Astrocyte of the spinal cord (primary cell): ENCODE results near the gene UBAP1.

Source experiments
- DNase-seq: peaks from one replicate; pipeline ENCODE4 v3.0.0; 2011; ENCODE audit warnings: low read depth, low spot score
- H3K4me3 ChIP-seq: 2 replicates; pipeline ENCODE4 v1.5.1; 2011; ENCODE audit warnings: low read depth, mild to moderate bottlenecking, low read length, moderate library complexity
- in situ Hi-C: cut with HindIII; loops from 2 replicates; pipeline ENCODE4 v1.10.0; 2017; ENCODE audit warnings: low sequenced_read_pairs
- TF ChIP-seq, protein P1 (sequence below): IDR thresholded peaks from 2 replicates; pipeline ENCODE4 v1.5.1; 2012; ENCODE audit warnings: low read depth, mild to moderate bottlenecking, low read length, inconsistent platforms

UBAP1 gene

DNA sequence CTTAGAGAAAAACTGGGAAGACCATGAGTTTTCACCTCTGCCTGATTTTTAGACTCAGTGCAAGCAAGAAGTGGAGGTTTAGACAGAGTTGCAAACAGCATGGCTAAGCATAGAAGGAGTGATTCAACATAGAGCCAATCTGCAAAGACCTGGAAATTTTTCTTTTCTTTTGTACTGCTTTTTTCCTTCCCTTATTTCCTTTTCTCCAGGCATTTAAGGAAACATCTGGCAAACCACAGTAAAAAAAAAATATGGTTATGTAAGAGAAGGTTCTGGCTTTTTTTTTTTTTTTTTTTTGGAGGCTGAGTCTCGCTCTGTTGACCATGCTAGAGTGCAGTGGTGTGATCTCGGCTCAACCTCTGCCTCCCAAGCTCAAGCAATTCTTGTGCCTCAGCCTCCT lies 35.7 kb upstream of the UBAP1 start:
- no peak for DNase-seq
- no peak overlapping the region for H3K4me3 ChIP-seq
- in situ Hi-C loops, result no loop called here
- TF ChIP-seq, protein P1, sequence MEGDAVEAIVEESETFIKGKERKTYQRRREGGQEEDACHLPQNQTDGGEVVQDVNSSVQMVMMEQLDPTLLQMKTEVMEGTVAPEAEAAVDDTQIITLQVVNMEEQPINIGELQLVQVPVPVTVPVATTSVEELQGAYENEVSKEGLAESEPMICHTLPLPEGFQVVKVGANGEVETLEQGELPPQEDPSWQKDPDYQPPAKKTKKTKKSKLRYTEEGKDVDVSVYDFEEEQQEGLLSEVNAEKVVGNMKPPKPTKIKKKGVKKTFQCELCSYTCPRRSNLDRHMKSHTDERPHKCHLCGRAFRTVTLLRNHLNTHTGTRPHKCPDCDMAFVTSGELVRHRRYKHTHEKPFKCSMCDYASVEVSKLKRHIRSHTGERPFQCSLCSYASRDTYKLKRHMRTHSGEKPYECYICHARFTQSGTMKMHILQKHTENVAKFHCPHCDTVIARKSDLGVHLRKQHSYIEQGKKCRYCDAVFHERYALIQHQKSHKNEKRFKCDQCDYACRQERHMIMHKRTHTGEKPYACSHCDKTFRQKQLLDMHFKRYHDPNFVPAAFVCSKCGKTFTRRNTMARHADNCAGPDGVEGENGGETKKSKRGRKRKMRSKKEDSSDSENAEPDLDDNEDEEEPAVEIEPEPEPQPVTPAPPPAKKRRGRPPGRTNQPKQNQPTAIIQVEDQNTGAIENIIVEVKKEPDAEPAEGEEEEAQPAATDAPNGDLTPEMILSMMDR, result no peak

DNA sequence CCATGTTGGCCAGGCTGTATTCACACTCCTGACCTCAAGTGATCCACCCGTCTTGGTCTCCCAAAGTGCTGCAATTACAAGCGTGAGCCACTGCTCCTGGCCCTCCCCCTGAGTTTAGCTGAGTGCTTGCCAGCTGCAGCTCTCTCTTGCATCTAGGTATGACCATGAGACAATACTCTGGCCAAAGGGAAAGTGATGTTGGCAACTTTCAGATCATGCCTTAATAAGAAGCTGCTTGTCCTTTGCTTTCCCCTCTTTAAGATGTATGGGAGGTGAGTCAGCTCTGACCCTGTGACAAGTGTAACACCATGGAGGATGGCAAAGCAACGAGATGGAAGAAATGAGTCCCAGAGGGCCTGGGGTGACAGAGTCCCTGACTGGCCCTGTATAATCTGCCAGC lies 33.7 kb upstream of the UBAP1 start:
- TF ChIP-seq, protein P1, result no peak
- in situ Hi-C loops, result no loop called here
- H3K4me3 ChIP-seq, result no peak overlapping the region
- no peak for DNase-seq

DNA sequence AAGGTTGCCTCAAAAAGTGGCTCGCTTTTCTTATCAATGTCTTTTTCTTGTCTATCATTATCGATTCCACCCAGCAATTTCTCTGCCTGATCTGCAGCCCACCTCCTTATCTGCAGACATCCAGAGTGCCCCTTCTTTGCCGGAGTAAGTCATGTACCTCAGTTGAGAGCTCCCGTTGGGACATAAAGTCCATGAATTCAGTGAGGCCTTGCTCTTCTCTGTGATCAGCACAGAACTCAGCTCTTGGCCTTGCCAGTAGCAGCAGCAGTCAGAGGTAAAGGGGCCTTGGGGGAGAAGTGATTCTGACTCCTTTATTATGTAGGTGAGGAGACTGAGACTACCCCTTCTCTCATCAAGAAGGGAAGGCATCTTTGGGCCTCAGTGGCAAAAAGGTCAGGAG lies 27.4 kb upstream of the UBAP1 start:
- no peak overlapping the region for H3K4me3 ChIP-seq
- no peak for DNase-seq
- in situ Hi-C loops, result no loop called here
- TF ChIP-seq, protein P1, result no peak

DNA sequence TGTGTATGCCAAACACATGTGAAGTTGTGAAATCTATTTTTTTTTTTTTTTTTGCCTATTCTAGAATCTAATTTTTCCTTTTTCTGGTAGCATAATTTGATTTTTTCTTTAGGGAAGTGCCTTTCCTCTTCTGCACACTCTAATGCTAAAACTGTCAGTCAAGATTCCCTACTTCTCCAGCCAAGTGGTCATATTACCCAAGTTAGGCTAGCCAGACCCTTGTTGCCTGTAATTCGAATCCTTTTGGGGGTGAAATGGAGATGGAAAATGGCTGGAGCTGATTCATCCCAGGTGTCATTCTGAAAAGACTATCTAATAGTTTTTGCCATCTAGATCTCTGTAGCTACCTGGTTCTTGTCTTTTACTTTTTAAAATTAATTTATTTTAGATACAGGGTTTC lies 24.8 kb upstream of the UBAP1 start:
- in situ Hi-C loops, result no loop called here
- no peak overlapping the region for H3K4me3 ChIP-seq
- no peak for DNase-seq
- TF ChIP-seq, protein P1, result no peak

DNA sequence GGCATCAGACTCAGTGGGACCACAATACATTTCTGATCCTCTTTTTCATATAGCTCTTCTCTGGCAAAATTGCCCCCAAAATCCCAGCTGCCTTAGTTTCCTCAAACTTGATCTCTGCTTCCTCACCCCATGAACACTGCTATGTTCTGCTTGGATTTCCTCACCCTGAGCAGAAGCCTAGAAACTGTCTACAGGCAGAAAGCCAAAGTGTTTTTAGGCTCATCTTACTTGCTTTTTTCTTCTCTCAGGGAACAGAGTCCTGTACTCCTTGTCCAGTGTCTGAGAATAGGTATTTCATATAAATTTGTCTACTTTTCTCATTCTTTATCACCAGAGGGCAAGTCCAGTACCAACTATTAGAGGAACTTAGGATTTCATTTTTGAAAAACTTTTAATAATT lies 21.5 kb upstream of the UBAP1 start:
- in situ Hi-C loops, result no loop called here
- no peak for DNase-seq
- H3K4me3 ChIP-seq, result no peak overlapping the region
- TF ChIP-seq, protein P1, result no peak

DNA sequence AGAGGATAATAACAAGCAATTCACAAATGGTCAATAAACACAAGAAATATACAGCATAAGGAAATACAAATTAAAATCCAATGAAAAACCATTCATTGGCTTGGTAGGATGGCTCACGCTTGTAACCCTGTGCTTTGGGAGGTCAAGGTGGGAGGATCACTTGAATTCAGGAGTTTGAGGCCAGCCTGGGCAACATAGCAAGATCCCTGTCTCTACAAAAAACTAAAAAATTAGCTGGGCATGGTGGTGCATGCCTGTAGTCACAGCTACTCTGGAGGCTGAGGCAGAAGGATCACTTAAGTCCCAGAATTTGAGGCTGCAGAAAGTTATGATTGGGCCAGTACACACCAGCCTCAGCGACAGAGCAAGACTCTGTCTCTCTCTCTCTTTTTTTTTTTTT lies 20.9 kb upstream of the UBAP1 start:
- DNase-seq, result no peak
- TF ChIP-seq, protein P1, result no peak
- no peak overlapping the region for H3K4me3 ChIP-seq
- in situ Hi-C loops, result no loop called here

DNA sequence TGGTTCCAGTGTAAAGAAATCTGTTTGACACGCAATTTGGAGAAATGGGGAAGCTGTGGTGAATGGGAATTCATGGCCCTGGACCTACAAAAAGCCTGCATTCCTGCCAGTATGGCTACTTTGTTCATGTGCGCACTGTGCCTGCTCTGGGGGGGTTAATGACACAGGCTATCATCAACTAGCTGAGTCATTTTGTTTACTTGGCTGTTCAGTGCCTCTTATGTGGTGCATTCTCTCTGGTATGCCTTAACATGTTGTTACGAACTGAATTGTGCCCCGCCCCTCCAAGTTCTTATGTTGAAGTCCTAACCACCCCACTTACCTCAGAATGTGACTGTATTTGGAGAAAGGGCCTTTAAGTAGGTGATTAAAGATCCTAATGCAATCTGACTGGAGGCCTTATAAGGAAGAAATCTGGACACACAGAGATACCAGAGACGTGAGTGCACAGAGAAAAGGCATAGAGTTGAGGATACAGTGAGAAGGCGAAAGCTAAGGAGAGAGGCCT lies 20.4 kb upstream of the UBAP1 start:
- DNase-seq, result peak; percentile 80
- TF ChIP-seq, protein P1, result no peak
- in situ Hi-C loops, result no loop called here
- no peak overlapping the region for H3K4me3 ChIP-seq
